SK-N-MC (cell line): Measurements from ENCODE around the gene RAB21.

Experiments
- DNase-seq: peaks from one replicate; pipeline ENCODE4 v3.0.0-alpha.2; 2011; ENCODE audit warnings: low read depth, low spot score
- H3K27ac ChIP-seq: fragments of 200-600 bp; sonication (generic); 2 replicates; pipeline ENCODE4 v1.5.1; 2016; ENCODE audit warnings: mixed run types
- H3K36me3 ChIP-seq: fragments of 200-600 bp; sonication (generic); 2 replicates; pipeline ENCODE4 v1.6.1; 2017; ENCODE audit warnings: antibody characterized with exemption, low read length, mixed read lengths; ENCODE audit not compliant: insufficient read depth
- H3K4me3 ChIP-seq: fragments of 200-600 bp; sonication (generic); 2 replicates; pipeline ENCODE4 v1.5.1; 2016
- H3K9ac ChIP-seq: fragments of 200-600 bp; sonication (generic); 2 replicates; pipeline ENCODE4 v1.8.0; 2017; ENCODE audit warnings: mixed run types, mixed read lengths; ENCODE audit not compliant: insufficient read length
- H3K9me3 ChIP-seq: fragments of 200-600 bp; sonication (generic); 2 replicates; pipeline ENCODE4 v1.6.1; 2017; ENCODE audit warnings: low read depth, mild to moderate bottlenecking, antibody characterized with exemption, low read length, moderate library complexity, mixed read lengths
- EZH2 ChIP-seq: fragments of 200-600 bp; sonication (generic); IDR thresholded peaks from one replicate; pipeline ENCODE4 v1.6.1; 2017; ENCODE audit warnings: antibody characterized with exemption
- FOXP2 ChIP-seq: optimal IDR thresholded peaks from 2 replicates; pipeline ENCODE3; 2011; ENCODE audit warnings: mild to moderate bottlenecking, moderate library complexity; ENCODE audit not compliant: insufficient read depth; ENCODE audit errors: extremely low read length, control extremely low read depth
- POLR2AphosphoS5 ChIP-seq: IDR thresholded peaks from 2 replicates; pipeline ENCODE4 v1.6.1; 2012; ENCODE audit warnings: mild to moderate bottlenecking, low read depth, low read length, borderline replicate concordance

RAB21 gene

GRCh38 chr12:71846322-71846940, 91.8 kb downstream of the RAB21 start:
- no peak for DNase-seq
- H3K4me3 ChIP-seq, result peak overlapping the region; percentile 6; the same call in 1 of the 2 replicates
- TF ChIP-seq POLR2AphosphoS5, result no peak
- TF ChIP-seq FOXP2, result no peak
- no peak for TF ChIP-seq EZH2
- H3K36me3 ChIP-seq, result peaks cover 16% of the 10 kb centered on the region
- H3K27ac ChIP-seq, result peak overlapping the region; percentile 38; the same call in 1 of the 2 replicates
- peaks cover 3% of the 10 kb centered on the region for H3K9me3 ChIP-seq
- H3K9ac ChIP-seq, result no peak overlapping the region

GRCh38 chr12:71848212-71848611, 93.5 kb downstream of the RAB21 start:
- DNase-seq, result no peak

GRCh38 chr12:71849109-71849851, 94.6 kb downstream of the RAB21 start:
- Histone ChIP-seq H3K9me3 (peaks cover 3% of the 10 kb centered on the region), H3K36me3 (peaks cover 17% of the 10 kb centered on the region), H3K4me3 (no peak overlapping the region), H3K9ac (no peak overlapping the region), H3K27ac (no peak overlapping the region)
- TF ChIP-seq POLR2AphosphoS5 (no peak), EZH2 (no peak), FOXP2 (no peak)
- DNase-seq, result no peak

More at GRCh38 chr12:71848212-71848611, 93.5 kb downstream of the RAB21 start:
- no peak overlapping the region for H3K4me3 ChIP-seq
- H3K36me3 ChIP-seq, result peaks cover 16% of the 10 kb centered on the region
- no peak overlapping the region for H3K9ac ChIP-seq
- H3K27ac ChIP-seq, result no peak overlapping the region
- TF ChIP-seq POLR2AphosphoS5 (no peak), EZH2 (no peak), FOXP2 (no peak)
- peaks cover 3% of the 10 kb centered on the region for H3K9me3 ChIP-seq
